Measurements from ENCODE around the gene ZSCAN5C.
"Not testable (repeated sequence)": the region's sequence is repeated elsewhere in the genome, so short reads cannot be mapped to it uniquely, and the experiment has no call there.

Gene ZSCAN5C

DNA sequence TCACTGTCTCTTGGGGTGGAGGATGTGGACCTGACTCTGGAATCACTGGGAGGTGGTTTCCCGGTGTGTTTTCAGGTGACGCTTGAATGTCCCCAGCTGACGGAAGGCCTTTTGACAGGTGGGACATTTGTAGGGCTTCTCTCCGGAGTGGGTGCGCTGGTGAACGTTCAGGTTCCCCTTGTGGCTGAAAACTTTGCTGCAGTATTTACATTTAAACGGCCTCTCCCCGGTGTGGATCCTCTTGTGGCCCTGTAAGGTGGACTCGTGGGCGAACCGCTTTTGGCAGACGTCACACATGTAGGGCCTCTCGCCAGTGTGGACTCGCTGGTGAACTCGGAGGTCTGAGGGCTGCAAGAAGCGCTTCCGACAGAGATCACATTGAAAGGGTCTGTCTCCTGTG lies 12.3 kb upstream of the ZSCAN5C start:
- no peak overlapping the region for H3K4me3 ChIP-seq (ENCODE audit: insufficient read depth, low read depth, low read length, poor library complexity, severe bottlenecking)
- DNase-seq = no peak
- no peaks in the 10 kb centered on the region for H3K4me1 ChIP-seq (ENCODE audit: control insufficient read depth, insufficient read depth, low read length, poor library complexity, severe bottlenecking)
- no peaks in the 10 kb centered on the region for H3K36me3 ChIP-seq (ENCODE audit: control insufficient read depth, insufficient read depth, low read length)
- H3K9me3 ChIP-seq (ENCODE audit: control insufficient read depth, low read length) = no peaks in the 10 kb centered on the region
- H3K27me3 ChIP-seq (replicated peaks; ENCODE audit: control insufficient read depth, insufficient read depth, low read length, poor library complexity, severe bottlenecking) = no peaks in the 10 kb centered on the region
- no peak overlapping the region for H3K27ac ChIP-seq (ENCODE audit: insufficient read depth, low read length, poor library complexity, severe bottlenecking)

DNA sequence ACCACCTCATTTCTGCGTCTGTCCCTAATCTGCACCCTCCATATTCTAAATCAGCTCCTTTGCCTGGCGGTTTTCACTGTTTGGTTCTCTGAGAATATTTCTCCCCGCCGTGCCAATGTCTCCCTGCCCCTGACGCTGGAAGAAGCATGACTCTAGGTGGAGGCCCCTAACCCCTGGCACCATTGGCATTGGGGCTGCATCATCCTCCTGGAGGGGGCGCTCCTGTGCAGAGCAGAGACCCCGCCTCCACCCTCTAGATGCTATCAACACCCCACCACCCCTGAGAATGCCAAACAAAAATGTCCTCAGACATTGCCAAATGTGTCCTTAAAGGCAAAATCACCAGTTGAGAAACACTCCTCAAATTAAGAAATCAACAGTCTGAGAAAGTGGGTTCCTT lies 11.0 kb upstream of the ZSCAN5C start:
- no peaks in the 10 kb centered on the region for H3K27me3 ChIP-seq (replicated peaks; ENCODE audit: control insufficient read depth, insufficient read depth, low read length, poor library complexity, severe bottlenecking)
- no peaks in the 10 kb centered on the region for H3K36me3 ChIP-seq (ENCODE audit: control insufficient read depth, insufficient read depth, low read length)
- no peaks in the 10 kb centered on the region for H3K9me3 ChIP-seq (ENCODE audit: control insufficient read depth, low read length)
- no peak for DNase-seq
- no peak overlapping the region for H3K27ac ChIP-seq (ENCODE audit: insufficient read depth, low read length, poor library complexity, severe bottlenecking)
- H3K4me3 ChIP-seq (ENCODE audit: insufficient read depth, low read depth, low read length, poor library complexity, severe bottlenecking) = no peak overlapping the region
- H3K4me1 ChIP-seq (ENCODE audit: control insufficient read depth, insufficient read depth, low read length, poor library complexity, severe bottlenecking) = no peaks in the 10 kb centered on the region

DNA sequence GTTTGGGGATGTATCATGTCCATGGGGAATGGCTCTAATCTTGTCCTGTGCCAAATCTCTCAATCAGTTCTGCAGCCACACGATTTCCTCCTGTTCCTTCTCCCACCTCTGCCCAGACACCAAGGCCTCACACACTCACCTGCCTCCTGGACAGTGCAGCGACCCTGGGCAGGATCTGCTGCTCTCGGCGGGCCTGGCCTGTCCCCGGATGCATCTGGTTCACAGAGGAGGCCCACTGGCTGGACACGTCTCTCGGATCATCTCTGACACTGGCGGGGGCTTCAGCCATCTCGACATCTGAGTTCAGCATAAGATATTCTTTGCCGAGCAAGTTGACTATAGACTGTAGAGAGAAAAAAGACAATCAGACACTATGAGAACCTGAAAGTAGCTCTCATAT lies 10.4 kb upstream of the ZSCAN5C start:
- H3K27ac ChIP-seq (ENCODE audit: insufficient read depth, low read length, poor library complexity, severe bottlenecking) = no peak overlapping the region
- H3K27me3 ChIP-seq (replicated peaks; ENCODE audit: control insufficient read depth, insufficient read depth, low read length, poor library complexity, severe bottlenecking) = no peaks in the 10 kb centered on the region
- no peak for DNase-seq
- H3K4me1 ChIP-seq (ENCODE audit: control insufficient read depth, insufficient read depth, low read length, poor library complexity, severe bottlenecking) = no peaks in the 10 kb centered on the region
- no peaks in the 10 kb centered on the region for H3K9me3 ChIP-seq (ENCODE audit: control insufficient read depth, low read length)
- no peak overlapping the region for H3K4me3 ChIP-seq (ENCODE audit: insufficient read depth, low read depth, low read length, poor library complexity, severe bottlenecking)
- no peaks in the 10 kb centered on the region for H3K36me3 ChIP-seq (ENCODE audit: control insufficient read depth, insufficient read depth, low read length)

DNA sequence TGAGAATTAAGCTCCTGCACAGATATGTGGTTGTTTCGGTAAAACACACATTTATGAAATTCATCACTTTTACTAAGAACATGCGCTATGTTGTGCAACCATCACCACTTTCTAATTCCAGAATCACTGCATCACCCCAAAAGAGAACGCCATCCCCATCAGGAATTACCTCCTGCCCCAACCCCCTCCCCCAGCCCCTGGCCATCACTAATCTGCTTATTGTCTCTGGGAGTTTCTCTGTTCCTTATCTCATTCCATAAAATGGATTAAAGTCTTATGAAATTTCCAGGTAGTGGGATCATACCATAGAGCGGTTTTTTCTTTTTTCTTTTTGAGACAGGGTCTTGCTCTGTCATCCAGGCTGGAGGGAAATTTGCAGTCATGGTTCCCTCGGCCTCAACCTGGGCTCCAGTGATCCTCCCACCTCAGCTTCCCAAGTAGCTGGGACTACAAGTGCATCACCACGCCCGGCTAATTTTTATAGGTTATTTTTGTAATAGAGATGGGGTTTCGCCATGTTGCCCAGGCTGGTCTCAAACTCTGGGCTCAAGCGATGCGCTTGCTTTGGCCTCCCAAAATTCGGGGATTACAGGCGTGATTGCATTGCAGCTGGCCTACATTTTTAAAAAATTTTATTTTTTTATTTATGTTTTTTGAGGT lies 8.0 kb upstream of the ZSCAN5C start:
- H3K9me3 ChIP-seq (ENCODE audit: control insufficient read depth, low read length) = no peaks in the 10 kb centered on the region
- DNase-seq = no peak
- H3K36me3 ChIP-seq (ENCODE audit: control insufficient read depth, insufficient read depth, low read length) = no peaks in the 10 kb centered on the region
- no peak overlapping the region for H3K27ac ChIP-seq (ENCODE audit: insufficient read depth, low read length, poor library complexity, severe bottlenecking)
- H3K4me3 ChIP-seq (ENCODE audit: insufficient read depth, low read depth, low read length, poor library complexity, severe bottlenecking) = no peak overlapping the region
- no peaks in the 10 kb centered on the region for H3K4me1 ChIP-seq (ENCODE audit: control insufficient read depth, insufficient read depth, low read length, poor library complexity, severe bottlenecking)
- H3K27me3 ChIP-seq (replicated peaks; ENCODE audit: control insufficient read depth, insufficient read depth, low read length, poor library complexity, severe bottlenecking) = no peaks in the 10 kb centered on the region

DNA sequence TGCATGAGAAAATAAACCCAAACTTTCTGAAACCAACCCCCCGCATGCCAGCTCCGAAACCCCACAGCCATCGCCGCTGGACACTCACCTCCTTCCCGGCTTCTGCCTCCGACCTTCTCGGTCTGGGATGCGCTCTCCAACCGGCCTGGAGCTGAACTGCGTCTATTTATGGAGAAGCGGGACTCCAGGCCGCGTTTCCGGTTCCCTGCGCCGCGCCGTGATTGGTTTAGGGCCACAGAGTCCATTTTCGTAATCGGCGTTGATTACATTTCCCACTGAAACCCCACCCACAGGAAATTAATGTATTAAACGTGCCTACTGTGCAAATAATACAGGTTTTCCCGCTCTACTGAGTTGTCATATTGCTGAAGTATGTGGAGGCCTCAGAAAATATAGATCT lies 4.4 kb upstream of the ZSCAN5C start, which contains the start of gene ZSCAN5B:
Gene ZSCAN5B (minus strand): TSS at position 138 of the 400 bp plus-strand sequence. CDS start 4,731 bp downstream, outside the sequence.
- H3K4me1 ChIP-seq (ENCODE audit: control insufficient read depth, insufficient read depth, low read length, poor library complexity, severe bottlenecking); H3K36me3 ChIP-seq (ENCODE audit: control insufficient read depth, insufficient read depth, low read length); H3K9me3 ChIP-seq (ENCODE audit: control insufficient read depth, low read length); DNase-seq; H3K27me3 ChIP-seq (replicated peaks; ENCODE audit: control insufficient read depth, insufficient read depth, low read length, poor library complexity, severe bottlenecking); H3K27ac ChIP-seq (ENCODE audit: insufficient read depth, low read length, poor library complexity, severe bottlenecking); H3K4me3 ChIP-seq (ENCODE audit: insufficient read depth, low read depth, low read length, poor library complexity, severe bottlenecking): not testable (repeated sequence)

DNA sequence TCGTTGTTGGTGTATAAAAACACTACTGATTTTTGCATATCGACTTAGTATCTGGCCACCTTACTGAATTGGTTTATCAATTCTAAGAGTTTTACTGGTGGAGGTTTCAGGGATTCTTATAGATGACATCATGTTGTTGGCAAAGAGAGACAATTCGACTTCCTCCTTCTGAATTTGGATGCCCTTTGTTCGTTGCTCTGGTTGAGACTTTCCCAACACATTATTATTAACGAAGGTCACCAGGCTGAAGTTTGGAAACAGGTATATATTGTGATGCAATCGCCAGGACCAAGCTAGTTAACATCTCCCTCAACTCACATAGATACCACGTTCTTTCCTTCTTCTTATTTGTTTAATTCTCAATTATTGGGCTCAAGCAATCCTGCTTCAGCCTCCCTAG lies 2.4 kb upstream of the ZSCAN5C start:
- Histone ChIP-seq H3K4me1 (ENCODE audit: control insufficient read depth, insufficient read depth, low read length, poor library complexity, severe bottlenecking) (no peaks in the 10 kb centered on the region), H3K27ac (ENCODE audit: insufficient read depth, low read length, poor library complexity, severe bottlenecking) (no peak overlapping the region), H3K9me3 (ENCODE audit: control insufficient read depth, low read length) (no peaks in the 10 kb centered on the region), H3K27me3 (replicated peaks; ENCODE audit: control insufficient read depth, insufficient read depth, low read length, poor library complexity, severe bottlenecking) (no peaks in the 10 kb centered on the region), H3K36me3 (ENCODE audit: control insufficient read depth, insufficient read depth, low read length) (no peaks in the 10 kb centered on the region), H3K4me3 (ENCODE audit: insufficient read depth, low read depth, low read length, poor library complexity, severe bottlenecking) (no peak overlapping the region)
- DNase-seq = no peak

DNA sequence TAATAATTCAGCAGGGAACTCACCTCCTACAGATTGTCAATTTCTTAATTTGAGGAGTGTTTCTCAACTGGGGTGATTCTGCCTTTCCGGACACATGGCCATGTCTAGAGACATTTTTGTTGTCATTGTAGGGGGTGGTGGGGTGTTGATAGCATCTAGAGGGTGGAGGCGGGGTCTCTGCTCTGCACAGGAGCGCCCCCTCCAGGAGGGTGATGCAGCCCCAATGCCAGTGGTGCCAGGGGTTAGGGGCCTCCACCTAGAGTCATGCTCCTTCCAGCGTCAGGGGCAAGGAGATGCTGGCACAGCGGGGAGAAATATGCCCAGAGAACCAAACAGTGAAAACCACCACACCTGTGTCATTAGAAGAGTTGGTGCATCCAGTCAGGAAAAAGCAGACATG lies 5.5 kb downstream of the ZSCAN5C start:
- not testable (repeated sequence) for DNase-seq; H3K36me3 ChIP-seq (ENCODE audit: control insufficient read depth, insufficient read depth, low read length); H3K27ac ChIP-seq (ENCODE audit: insufficient read depth, low read length, poor library complexity, severe bottlenecking); H3K9me3 ChIP-seq (ENCODE audit: control insufficient read depth, low read length); H3K4me3 ChIP-seq (ENCODE audit: insufficient read depth, low read depth, low read length, poor library complexity, severe bottlenecking); H3K4me1 ChIP-seq (ENCODE audit: control insufficient read depth, insufficient read depth, low read length, poor library complexity, severe bottlenecking); H3K27me3 ChIP-seq (replicated peaks; ENCODE audit: control insufficient read depth, insufficient read depth, low read length, poor library complexity, severe bottlenecking)

DNA sequence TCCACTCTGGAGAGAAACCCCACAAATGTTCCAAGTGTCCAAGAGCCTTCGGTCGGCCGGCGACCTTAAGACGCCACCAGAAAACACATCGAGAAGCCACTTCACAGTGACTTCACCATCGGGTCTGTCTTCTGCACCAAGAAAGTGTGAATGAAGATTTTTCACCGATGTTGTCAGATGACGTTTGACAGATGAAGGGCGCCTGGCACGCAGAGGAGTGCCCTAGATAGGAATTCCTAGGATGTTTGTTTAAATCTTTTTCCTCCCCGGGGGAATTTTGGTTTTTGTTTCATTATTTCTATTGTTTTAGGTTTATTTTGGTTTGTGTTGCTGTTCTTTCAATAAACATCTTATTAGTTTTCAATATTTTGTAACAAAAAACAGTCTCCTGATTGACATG lies 7.0 kb downstream of the ZSCAN5C start:
- Histone ChIP-seq H3K4me3 (ENCODE audit: insufficient read depth, low read depth, low read length, poor library complexity, severe bottlenecking) (no peak overlapping the region), H3K4me1 (ENCODE audit: control insufficient read depth, insufficient read depth, low read length, poor library complexity, severe bottlenecking) (no peaks in the 10 kb centered on the region), H3K9me3 (ENCODE audit: control insufficient read depth, low read length) (no peaks in the 10 kb centered on the region), H3K27ac (ENCODE audit: insufficient read depth, low read length, poor library complexity, severe bottlenecking) (no peak overlapping the region), H3K27me3 (replicated peaks; ENCODE audit: control insufficient read depth, insufficient read depth, low read length, poor library complexity, severe bottlenecking) (no peaks in the 10 kb centered on the region), H3K36me3 (ENCODE audit: control insufficient read depth, insufficient read depth, low read length) (no peaks in the 10 kb centered on the region)
- no peak for DNase-seq

DNA sequence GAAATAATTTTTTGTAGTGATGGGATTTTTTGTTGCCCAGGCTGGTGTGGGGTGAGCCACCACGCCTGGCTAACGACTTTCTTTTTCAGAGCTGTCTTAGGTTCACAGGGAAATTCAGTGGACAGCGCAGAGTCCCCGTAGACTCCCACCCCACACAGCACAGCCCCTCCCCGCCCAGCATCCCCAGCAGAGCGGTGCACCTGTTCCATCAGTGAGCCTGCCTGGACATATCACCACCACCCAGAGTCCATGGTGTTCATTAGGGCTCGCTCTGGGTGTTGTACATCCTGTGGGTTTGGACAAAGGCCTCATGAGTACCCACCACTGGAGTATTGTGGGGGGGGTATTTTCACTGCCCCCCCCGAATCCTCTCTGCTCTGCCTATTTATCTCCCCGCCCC lies 8.0 kb downstream of the ZSCAN5C start:
- not testable (repeated sequence) for DNase-seq; H3K27ac ChIP-seq (ENCODE audit: insufficient read depth, low read length, poor library complexity, severe bottlenecking)

DNA sequence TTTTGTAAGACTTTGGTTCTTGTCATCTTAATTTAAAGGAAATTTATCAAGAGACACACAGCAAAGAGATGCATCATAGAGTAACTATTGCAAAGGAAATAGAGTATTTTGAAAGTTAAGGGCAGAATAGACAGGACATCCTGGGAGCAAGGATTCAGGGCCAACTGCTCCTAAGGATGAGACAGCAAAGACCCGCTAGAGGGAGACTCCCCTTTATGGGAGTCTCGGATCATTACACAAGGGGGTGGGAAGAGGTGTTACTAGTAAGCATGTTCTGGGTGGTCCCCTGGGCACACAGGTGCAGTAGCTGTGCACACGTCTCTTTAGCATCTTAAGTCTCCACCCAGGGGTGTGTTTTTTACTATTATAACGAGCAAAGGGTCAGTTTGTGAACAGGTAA lies 9.6 kb downstream of the ZSCAN5C start:
- Histone ChIP-seq H3K36me3 (ENCODE audit: control insufficient read depth, insufficient read depth, low read length) (no peaks in the 10 kb centered on the region), H3K27ac (ENCODE audit: insufficient read depth, low read length, poor library complexity, severe bottlenecking) (no peak overlapping the region)
- no peak for DNase-seq

More for the DNA sequence above, 8.0 kb downstream of the ZSCAN5C start:
- H3K4me3 ChIP-seq (ENCODE audit: insufficient read depth, low read depth, low read length, poor library complexity, severe bottlenecking); H3K36me3 ChIP-seq (ENCODE audit: control insufficient read depth, insufficient read depth, low read length); H3K9me3 ChIP-seq (ENCODE audit: control insufficient read depth, low read length); H3K4me1 ChIP-seq (ENCODE audit: control insufficient read depth, insufficient read depth, low read length, poor library complexity, severe bottlenecking); H3K27me3 ChIP-seq (replicated peaks; ENCODE audit: control insufficient read depth, insufficient read depth, low read length, poor library complexity, severe bottlenecking): not testable (repeated sequence)

More for the DNA sequence above, 9.6 kb downstream of the ZSCAN5C start:
- Histone ChIP-seq H3K27me3 (replicated peaks; ENCODE audit: control insufficient read depth, insufficient read depth, low read length, poor library complexity, severe bottlenecking) (peaks cover 2% of the 10 kb centered on the region), H3K4me1 (ENCODE audit: control insufficient read depth, insufficient read depth, low read length, poor library complexity, severe bottlenecking) (no peaks in the 10 kb centered on the region), H3K9me3 (ENCODE audit: control insufficient read depth, low read length) (no peaks in the 10 kb centered on the region), H3K4me3 (ENCODE audit: insufficient read depth, low read depth, low read length, poor library complexity, severe bottlenecking) (no peak overlapping the region)
